Measurements from ENCODE around the gene EDA.

Gene EDA

DNA sequence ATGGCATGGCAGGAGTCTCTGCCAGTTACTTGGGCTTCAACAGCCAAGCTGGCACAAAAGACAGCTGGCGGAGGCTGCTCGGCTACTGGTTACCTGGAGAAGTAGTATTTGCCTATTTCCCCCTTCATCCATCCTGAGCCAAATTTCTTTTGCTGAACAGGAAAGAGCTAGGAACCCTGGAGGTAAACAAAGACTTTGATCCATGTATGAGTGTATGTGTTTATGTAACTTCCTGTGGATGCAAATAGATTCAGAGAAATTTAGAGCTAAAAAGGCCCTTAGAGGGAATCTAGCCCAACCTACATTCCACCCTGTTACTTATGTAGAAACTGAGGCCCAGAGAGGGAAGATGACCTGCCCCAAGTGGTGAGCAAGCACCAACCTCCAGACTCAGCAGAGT lies 422.6 kb downstream of the EDA start:
- DNase-seq (ENCODE audit: insufficient read length, low spot score) (no peak), FAIRE-seq (no peak)
- no peak for TF ChIP-seq POLR2A (IDR thresholded peaks at IDR 0.05; ENCODE audit: low read depth, low read length)

DNA sequence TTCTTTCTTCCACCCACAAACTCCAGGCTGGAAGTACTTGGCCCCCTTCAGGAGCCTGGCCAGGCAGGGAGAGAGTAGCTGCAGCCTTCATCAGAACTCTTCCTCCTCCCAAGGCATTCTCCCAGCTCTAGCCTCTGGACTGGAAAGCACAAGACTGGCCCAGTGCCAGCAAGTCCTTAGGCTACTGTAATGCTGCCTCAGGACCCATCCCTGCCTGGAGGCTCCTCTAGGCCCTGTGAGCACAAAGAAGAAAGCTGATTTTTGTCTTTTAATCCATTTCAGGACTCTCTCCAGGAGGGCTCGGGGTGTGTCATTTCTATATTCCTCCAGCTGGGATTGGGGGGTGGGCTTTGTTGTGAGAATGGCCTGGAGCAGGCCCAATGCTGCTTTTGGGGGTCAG lies 423.0 kb downstream of the EDA start:
- no peak for TF ChIP-seq POLR2A (IDR thresholded peaks at IDR 0.05; ENCODE audit: low read depth, low read length)
- FAIRE-seq (no peak), DNase-seq (ENCODE audit: insufficient read length, low spot score) (no peak)

DNA sequence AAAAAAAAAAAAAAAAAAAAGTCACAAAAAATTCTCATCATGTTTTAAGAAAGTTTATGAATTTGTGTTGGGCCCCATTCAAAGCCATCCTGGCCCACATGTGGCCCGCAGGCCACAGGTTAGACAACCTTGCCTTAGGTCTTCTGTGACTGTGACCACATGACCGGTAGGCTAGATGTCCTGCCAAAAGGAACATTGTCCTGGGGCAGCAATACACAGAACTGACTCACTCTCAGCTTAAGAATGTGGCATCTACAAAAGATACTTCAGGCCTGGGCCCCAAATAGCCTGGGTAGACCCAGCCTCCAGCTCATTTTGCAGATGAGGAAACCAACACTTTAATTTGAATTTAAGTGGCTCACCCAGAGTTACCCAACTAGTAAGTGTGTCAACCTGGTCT lies 423.8 kb downstream of the EDA start:
- TF ChIP-seq POLR2A (IDR thresholded peaks at IDR 0.05; ENCODE audit: low read depth, low read length), result no peak
- FAIRE-seq (no peak), DNase-seq (ENCODE audit: insufficient read length, low spot score) (no peak)

DNA sequence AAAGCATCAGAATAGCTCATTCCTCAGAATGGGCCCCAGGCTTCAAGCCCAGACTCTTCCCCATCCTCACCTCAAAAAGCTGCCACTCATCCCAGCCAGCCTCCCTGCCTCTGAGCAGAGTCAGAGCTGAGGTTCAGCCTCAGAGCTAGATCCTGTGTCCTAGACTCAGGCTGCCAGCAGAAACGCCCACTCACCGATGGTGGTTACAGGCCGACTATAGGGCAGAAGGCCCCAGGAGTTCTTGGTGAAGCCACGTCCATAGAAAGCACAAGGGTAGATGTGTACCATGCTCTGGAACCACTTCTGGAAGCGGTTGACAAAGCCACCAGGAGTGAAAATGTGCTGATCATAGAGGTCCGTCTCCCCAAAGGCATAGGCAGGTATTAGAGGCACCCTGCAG lies 426.1 kb downstream of the EDA start:
- no peak for TF ChIP-seq POLR2A (IDR thresholded peaks at IDR 0.05; ENCODE audit: low read depth, low read length)
- DNase-seq (ENCODE audit: insufficient read length, low spot score) (no peak), FAIRE-seq (no peak)

DNA sequence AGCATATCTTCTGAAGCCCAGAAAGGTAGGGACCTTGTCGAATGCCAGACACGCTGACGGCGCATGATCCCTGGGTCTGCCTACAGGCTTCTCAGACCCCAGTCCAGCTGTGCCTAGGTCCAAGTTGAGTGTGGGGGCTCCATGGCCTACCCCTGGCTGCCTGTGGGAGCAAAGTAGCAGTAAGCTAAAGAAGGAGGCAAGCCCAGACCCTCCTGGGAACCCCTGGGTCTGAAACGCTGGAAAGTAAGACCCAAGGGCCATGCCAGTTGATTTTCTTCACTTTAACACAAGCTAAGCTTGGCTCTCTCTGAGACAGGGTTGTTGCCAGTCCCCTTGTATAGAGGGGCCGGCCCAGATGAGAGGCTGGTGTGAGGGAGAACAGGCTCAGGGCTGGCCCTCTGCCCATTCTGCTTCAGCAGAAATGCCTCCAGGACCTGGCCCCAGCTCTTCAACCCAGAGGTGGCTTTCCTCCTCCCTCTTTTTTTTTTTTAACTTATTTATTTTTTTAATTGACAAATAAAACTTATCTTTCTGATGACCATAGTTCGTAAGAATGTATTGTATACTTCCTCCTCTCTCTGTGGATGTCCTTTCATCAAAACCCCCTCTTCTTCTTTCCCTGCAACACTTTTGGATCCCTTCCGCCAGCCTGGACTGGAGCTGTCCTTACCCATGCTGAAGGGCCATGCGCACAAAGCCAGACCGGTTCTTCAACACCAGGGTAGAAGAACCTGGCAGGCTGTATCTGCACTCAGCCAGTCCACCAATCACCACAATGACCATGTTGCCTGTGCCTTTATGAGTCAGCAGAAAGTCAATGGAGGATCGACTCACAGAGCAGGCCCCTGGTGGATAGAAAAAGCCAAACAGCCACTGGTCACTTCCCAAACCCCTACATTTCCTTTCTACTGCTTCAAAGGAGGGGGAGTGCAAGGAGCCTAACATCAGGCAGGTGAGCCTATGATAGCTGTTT lies 426.8 kb downstream of the EDA start:
- FAIRE-seq (no peak), DNase-seq (ENCODE audit: insufficient read length, low spot score) (peak; percentile 12)
- TF ChIP-seq POLR2A (IDR thresholded peaks at IDR 0.05; ENCODE audit: low read depth, low read length), result no peak

DNA sequence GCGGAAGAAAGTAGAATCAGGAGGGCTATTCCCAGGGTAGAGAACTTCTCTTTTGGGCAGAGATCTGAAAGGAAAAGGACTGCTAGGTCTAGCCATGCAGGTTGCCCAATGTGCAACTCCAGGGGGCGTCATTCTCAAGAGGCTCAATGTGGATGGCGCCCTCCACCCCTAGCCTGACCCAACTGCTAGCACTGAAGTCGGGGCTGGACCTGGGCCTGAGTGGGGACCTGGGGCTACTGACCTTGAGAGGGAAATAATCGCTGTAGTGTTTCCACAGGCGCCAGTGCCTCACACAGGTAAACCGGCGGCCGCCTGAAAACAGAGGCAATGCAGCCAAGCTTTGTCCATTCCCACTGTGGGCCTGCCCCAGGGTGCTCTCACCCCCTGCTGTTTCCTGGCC lies 427.8 kb downstream of the EDA start:
- DNase-seq (ENCODE audit: insufficient read length, low spot score) (no peak), FAIRE-seq (no peak)
- TF ChIP-seq POLR2A (IDR thresholded peaks at IDR 0.05; ENCODE audit: low read depth, low read length), result no peak

DNA sequence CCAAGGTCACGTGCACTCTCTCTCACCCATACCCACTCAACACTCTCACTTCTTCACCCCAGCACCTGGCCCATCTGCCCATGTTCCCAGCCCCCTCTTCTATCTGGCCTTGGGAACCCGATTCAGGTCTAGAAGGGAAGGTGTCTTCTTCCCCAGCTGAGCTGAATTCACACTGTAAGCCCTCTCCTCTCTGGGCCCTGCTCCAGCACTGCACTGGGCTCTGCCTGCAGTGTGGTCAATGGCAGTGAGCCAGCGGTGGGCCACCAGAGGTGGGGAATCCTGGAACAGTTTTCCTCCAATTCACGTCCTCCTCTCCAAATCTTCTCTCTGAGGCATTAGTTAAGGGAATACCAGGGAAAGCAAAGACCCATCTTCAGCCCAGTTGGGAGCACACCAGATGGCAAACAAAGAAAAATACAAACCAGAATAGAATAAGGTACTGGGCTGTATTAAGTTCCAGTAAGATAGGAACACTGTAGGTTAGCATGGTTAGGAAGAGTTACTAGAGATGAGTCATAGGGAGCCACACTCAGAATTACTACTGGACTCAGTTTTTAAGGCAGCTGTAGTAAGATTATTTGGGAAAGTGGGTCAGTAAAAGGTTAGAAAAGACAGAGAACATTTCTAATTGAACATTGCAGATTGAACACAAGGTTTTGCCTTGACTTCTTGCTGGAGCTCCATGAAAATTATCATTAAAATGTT lies 428.8 kb downstream of the EDA start:
- no peak for DNase-seq (ENCODE audit: insufficient read length, low spot score)
- no peak for TF ChIP-seq POLR2A (IDR thresholded peaks at IDR 0.05; ENCODE audit: low read depth, low read length)
- no peak for FAIRE-seq

DNA sequence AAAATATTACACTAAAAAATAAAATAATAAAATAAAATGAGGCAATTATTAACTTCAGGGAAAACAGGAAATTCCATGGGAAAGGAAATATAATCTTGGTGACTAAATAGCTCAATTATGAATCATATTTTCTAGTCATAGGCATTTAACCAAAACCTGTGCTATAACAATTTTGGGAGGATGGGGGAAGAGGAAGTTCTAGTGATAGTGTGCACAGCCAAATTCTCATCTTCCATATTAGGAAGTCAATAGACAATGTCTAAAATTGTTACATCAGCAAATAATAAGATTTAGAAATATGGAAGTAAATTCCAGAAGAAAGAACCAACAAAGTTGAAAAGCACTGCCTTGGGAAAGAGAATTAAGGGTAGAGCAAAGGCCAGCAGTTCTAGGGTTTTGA lies 431.1 kb downstream of the EDA start:
- FAIRE-seq, result no peak

DNA sequence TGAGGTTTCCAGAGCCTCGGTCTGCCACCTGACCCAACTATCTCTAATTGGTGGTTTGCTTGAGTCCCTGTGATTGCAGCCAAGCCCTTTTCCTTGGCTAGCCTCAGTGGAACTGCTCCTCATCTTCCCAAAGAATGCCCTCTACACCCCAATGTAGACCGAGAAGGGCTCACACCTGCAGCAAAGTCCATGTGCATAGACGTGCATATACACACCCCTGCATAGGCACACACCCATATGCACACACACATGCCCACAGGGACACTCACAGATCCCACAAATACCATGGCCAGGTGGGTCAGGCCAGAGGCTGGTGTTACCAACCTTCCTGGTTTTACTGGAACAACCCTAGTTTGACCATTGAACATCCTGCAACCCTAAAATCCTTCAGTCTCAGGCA lies 433.5 kb downstream of the EDA start:
- DNase-seq (ENCODE audit: insufficient read length, low spot score) (no peak), FAIRE-seq (no peak)
- TF ChIP-seq POLR2A (IDR thresholded peaks at IDR 0.05; ENCODE audit: low read depth, low read length), result no peak

More for the DNA sequence above, 431.1 kb downstream of the EDA start:
- no peak for DNase-seq (ENCODE audit: insufficient read length, low spot score)
- TF ChIP-seq POLR2A (IDR thresholded peaks at IDR 0.05; ENCODE audit: low read depth, low read length), result no peak

DNA sequence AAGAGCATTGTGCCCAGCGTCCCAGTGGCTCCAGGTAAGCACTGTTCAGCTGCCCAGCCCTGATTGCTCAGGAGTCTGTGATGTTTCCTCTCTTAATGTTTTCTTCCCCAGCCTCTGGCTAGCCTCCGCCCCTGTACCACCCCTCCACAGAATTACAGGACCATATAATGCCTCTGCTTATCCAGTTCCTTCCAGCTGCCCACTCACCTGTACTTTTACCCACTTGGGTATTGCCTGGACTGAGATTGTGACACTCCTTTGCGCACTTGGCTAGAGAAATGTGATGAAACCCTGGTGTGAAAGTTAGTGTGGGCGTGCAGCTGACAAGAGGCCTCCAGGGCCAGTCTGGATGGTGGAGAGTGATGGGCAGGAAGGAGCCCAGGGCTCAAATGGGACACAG lies 434.0 kb downstream of the EDA start, which contains the start of gene AWAT2:
TSS of gene AWAT2 (minus strand) at position 14 of the 400 bp plus-strand sequence. CDS start at position 8, 6 bp downstream.
- TF ChIP-seq POLR2A (IDR thresholded peaks at IDR 0.05; ENCODE audit: low read depth, low read length), result no peak
- DNase-seq (ENCODE audit: insufficient read length, low spot score) (no peak), FAIRE-seq (no peak)

DNA sequence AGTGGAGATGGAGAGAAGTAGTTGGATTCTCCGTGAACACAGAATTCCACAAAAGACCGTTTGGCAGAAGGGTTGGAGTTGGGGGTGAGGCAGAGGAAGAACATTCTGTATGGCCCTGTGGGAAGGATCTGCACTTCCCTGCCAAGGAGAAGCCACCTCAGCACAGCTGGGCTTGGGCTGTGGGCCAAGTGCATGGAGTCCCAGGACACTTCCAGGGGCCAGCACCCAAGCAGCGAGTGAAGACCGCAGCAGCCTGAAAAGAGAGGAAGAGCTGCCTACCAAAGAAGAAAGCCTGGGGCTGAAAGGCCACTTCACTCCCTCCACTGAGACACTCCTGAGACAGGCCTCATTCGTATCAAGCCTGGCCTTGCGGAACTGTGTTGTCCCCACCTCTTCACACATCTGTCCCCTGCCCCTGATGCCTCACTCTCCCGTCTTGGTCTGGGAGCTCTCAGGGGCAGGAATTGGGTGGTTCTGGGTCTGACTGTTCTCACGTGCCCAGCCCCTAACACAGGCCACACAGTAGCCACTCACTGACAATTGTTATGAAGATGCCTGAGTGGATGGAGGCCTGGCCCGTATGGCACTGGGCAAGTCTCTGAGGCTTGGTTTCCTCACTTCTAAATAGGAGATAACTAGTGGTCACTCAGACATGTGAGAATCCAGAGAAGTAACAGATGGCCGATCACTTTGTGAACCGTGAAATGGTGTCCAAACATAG lies 437.1 kb downstream of the EDA start:
- DNase-seq (ENCODE audit: insufficient read length, low spot score) (no peak), FAIRE-seq (no peak)
- no peak for TF ChIP-seq POLR2A (IDR thresholded peaks at IDR 0.05; ENCODE audit: low read depth, low read length)

DNA sequence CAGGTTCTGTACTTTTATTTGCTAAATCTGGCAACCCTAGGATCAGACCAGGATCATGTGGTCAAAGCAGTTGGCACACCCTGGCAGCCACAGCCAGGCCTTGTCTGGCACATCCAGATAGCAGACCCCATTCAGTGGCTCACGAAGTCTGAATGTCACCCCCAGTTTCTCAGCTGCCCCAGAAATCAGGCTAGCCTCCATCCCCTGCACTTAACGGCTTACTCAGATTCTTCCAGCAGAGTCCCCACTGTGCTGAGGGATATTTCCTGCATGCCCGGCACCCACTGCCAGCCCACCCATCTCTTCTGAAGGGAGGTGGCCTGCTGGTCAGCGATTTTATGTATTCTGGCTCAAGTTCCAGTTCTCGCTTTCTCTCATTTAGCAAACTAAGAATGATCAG lies 438.5 kb downstream of the EDA start:
- TF ChIP-seq POLR2A (IDR thresholded peaks at IDR 0.05; ENCODE audit: low read depth, low read length), result no peak
- no peak for DNase-seq (ENCODE audit: insufficient read length, low spot score)
- FAIRE-seq, result no peak

DNA sequence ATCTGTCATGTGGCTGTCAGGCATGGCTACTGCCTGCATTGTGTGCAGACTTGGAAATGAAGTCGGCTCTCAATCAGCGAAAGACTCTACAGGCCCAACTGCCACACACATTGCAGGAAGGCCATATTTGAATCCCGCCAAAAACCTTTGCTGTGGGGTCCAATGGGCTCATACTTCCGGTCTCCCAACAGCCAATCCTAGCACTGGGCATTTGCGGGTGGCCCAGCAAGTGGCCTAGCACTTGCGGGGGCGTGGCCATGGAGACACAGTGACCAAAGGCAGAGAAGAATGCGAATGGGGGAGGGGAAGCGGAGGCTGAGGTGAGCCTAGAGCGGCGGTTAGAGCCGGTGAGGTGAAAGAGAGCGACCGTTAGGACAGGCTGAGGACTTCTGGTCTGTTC lies 446.2 kb downstream of the EDA start, which contains the start of gene OTUD6A:
TSS of gene OTUD6A (plus strand) at position 382 of the 400 bp plus-strand sequence. CDS start 68 bp downstream, outside the sequence.
- DNase-seq (ENCODE audit: insufficient read length, low spot score) (no peak), FAIRE-seq (no peak)
- TF ChIP-seq POLR2A (IDR thresholded peaks at IDR 0.05; ENCODE audit: low read depth, low read length), result no peak

All from H54 (cell line).